ENCODE results near the gene CLIP2.
A peak's percentile ranks its signal among the peaks of the same experiment; 100 is the strongest.
"Not testable (repeated sequence)": the region's sequence is repeated elsewhere in the genome, so short reads cannot be mapped to it uniquely, and the experiment has no call there.

Gene CLIP2

DNA sequence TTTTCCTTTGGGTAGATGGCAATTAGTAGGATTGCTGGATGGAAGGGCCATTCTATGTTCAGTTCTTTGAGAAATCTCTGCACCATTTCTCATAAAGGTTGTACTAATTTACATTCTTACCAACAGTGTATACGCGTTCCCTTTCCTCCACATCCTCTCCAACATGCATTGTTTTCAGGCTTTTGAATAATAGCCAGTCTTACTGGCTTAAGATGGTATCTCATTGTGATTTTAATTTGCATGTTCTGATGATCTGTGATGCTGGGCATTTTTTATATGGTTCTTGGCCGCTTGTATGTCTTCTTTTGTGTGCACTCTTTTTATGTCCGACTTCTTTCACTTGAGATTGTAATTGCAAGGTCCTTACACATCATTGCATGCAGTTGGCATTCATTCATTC is 11.7 kb downstream of the CLIP2 start:
- DNase-seq, result no peak

DNA sequence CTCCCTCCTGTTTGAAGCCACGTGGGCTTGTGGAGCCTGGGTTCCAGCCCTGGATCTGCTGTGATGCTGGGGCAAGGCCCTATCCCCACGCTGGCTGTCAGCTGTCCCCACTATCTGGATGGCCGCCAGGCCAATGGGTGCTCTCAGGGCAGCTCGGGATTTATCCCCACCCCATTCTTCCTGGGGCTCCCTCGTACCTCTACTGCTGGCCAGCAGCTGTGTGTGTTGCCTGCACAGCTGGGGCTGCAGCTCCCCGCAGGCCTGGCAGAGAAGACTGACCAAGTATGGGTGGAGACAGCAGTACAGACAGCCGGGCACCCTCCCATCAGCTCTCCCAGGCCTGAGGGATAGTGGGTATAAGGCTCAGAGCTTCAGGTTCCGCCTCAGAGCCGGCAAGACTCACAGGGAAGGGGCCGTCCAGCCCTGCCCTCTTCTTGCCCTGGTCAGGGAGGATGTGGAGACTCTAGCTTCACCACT is 13.6 kb downstream of the CLIP2 start:
- DNase-seq, result no peak

- DNase-seq, result no peak
Measured at GRCh38 chr7:74304550-74304949, 15.3 kb downstream of the CLIP2 start.

GRCh38 chr7:74306004-74306729 is 17.0 kb downstream of the CLIP2 start:
- no peak for DNase-seq

GRCh38 chr7:74306730-74307469 is 17.7 kb downstream of the CLIP2 start:
- peak; percentile 50 for DNase-seq

- DNase-seq, result no peak
Measured at GRCh38 chr7:74307738-74308505, 18.7 kb downstream of the CLIP2 start.

GRCh38 chr7:74309181-74309580 is 20.0 kb downstream of the CLIP2 start:
- no peak for DNase-seq

GRCh38 chr7:74311305-74311744 is 22.1 kb downstream of the CLIP2 start:
- DNase-seq, result no peak

- DNase-seq, result no peak
Measured at GRCh38 chr7:74312418-74313028, 23.3 kb downstream of the CLIP2 start.

DNA sequence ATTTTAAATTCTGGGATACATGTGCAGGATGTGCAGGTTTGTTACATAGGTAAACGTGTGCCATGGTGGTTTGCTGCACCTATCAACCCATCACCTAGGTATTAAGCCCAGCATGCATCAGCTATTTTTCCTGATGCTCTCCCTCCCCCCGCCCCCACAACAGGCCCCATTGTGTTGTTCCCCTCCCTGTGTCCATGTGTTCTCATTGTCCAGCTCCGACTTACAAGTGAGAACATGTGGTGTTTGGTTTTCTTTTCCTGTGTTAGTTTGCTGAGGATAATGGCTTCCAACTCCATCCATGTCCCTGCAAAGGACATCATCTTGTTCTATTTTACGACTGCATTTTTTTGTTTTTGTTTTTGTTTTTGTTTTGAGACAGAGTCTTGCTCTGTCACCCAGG is 26.7 kb downstream of the CLIP2 start:
- DNase-seq, result not testable (repeated sequence)

DNA sequence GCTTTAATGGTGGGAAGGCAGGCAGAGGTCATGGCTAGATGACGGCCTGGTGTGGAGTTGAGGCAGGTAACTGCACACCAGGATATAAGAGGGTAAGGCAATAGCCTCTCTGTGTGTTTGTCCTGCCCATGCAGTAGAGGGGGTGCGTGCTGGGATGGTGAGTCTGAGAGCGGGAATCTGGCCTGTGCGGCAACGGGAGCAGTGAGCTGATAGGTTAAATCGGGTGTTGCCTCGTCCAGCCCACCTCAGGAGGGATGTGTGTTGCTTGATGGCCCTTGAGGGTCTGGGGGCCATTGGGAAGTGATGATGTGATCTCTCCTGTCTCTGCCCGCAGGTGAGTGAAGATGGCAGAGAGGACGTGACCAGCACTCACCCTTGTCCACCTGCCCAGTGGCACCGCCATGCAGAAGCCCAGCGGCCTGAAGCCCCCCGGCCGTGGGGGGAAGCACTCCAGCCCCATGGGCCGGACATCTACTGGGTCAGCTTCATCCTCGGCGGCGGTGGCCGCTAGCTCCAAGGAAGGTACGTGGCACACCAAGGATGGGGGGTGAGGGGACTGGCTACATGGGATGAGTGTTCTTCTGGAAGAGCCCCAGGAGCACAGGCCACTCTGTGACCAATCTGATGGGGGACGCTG is 28.1 kb downstream of the CLIP2 start:
- DNase-seq, result no peak

DNA sequence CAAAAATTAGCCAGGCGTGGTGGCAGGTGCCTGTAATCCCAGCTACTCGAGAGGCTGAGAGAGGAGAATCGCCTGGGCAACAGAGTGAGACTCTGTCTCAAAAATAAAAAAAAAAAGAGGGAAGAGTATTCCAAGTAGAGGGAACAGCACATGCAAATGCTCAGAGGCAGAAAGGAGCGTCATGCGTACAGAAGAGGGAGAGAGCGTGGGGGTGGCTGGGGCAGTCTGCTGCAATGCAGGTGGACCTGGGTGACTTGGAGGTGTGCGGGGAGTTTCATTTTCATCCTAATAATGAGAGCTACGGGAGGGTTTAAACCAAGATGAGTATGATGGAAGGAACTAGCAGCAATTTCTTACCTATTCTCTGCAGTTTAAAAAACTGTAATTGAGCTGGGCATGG is 28.8 kb downstream of the CLIP2 start:
- no peak for DNase-seq

GRCh38 chr7:74320645-74321221 is 31.5 kb downstream of the CLIP2 start:
- DNase-seq, result no peak

DNA sequence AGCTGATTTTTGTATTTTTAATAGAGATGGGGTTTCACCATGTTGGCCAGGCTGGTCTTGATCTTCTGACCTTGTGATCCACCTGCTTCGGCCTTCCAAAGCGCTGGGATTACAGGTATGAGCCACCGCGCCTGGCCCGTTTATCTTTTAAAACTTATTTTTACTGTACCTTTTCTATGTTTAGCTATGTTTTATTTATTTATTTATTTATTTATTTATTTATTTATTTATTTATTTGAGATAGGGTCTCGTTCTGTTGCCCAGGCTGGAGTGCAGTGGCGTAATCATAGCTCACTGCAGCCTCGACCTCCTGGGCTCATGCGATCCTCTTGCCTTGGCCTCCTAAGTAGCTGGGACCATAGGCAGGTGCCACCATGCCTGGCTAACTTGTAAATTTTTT is 33.7 kb downstream of the CLIP2 start:
- not testable (repeated sequence) for DNase-seq

DNA sequence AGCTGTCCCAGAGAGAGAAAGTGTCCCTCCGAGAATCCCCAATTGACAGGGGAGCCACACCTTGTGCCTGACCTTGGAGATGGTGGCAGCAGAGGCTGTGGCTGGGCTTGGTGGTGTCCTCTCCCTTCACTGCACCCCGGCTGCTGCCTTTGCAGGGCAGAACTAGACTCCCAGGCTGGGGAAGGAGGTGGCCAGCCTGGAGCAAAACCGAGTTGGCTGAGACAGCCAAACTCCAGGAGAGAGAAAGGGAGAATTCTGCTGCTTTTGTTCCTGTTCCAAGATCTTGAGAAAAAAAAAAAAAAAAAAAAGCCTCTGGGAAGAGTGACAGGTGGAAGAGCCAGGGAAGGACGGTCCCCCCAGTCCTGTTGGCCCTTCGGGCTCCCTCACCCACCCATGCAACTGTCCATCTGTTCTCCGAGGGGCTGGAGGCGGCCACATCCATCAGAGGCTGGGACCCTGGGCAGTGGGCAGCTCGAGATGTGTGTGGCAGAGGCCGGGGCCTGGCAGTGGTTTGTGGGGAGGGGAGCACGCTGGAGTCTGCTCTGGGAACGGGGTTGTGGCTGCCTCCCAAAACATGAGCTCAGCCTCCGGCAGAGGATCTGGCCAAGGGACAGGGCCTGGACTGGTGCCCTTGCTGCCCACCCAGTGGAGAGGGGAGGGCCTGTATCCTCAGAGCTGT is 35.5 kb downstream of the CLIP2 start:
- DNase-seq, result no peak

DNA sequence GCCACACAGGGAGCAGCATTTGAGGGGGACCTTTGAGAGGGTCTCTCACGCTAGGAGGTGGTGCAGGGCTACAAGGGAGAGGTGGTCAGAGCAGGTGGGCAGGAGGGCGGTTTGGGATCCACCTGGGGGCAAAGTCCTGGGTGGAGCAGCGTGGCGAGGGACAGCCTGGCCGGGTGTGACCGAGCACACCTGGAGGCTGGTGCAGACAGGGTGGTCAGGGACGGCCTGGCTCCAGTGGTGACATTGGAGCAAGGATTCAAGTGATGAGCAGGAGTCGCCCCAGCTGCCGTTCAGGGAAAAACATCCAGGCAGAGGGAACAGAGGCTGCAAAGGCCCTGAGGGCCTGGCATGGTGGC is 36.0 kb downstream of the CLIP2 start:
- DNase-seq, result no peak

GRCh38 chr7:74329225-74329624 is 40.0 kb downstream of the CLIP2 start:
- DNase-seq, result no peak

- no peak for DNase-seq
Measured at GRCh38 chr7:74332373-74333176, 43.4 kb downstream of the CLIP2 start.

- DNase-seq, result no peak
Measured at GRCh38 chr7:74334030-74334429, 44.8 kb downstream of the CLIP2 start.

DNA sequence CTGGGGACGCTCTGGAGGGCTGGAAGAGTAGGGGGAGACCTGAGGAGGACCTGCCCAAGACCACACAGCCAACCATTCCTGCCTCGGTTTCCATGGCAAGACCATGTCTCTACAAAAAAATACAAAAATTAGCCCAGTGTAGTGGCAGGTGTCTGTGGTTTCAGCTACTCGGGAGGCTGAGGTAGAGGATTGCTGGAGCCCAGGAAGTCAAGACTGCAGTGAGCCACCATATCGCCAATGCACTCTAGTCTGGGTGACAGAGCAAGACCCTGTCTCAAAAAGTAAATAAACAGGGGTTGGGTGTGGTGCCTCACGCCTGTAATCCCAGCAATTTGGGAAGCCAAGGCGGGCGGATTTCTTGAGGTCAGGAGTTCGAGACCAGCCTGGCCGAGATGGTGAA is 48.7 kb downstream of the CLIP2 start:
- no peak for DNase-seq

Measured in GF-D8 (cell line).